H9 (cell line): ENCODE results near the gene TM4SF5. TPM values are rescaled to one million over a fixed set of nuclear protein-coding genes. Genes with fewer than 3 reads are reported as not detected.

Experiments used
- DNase-seq: peaks from one replicate; pipeline ENCODE4 v3.0.0-alpha.2; 2017
- H2AFZ ChIP-seq: one replicate; pipeline ENCODE4 v1.6.1; 2013; ENCODE audit warnings: mild to moderate bottlenecking, low read length, control low read depth, moderate library complexity
- H2AK5ac ChIP-seq: 2 replicates; pipeline ENCODE4 v1.6.1; 2013; ENCODE audit warnings: low read length, control low read depth, mixed read lengths; ENCODE audit not compliant: insufficient read length
- H2BK120ac ChIP-seq: one replicate; pipeline ENCODE4 v1.6.1; 2013; ENCODE audit warnings: low read depth, mild to moderate bottlenecking, low read length, control low read depth, inconsistent platforms; ENCODE audit not compliant: poor library complexity, severe bottlenecking
- H2BK12ac ChIP-seq: 2 replicates; pipeline ENCODE4 v1.6.1; 2013; ENCODE audit warnings: low read length, control low read depth, mixed read lengths, low read depth; ENCODE audit not compliant: insufficient read length
- H2BK15ac ChIP-seq: 2 replicates; pipeline ENCODE4 v1.6.1; 2013; ENCODE audit warnings: low read depth, low read length, control low read depth
- H2BK20ac ChIP-seq: one replicate; pipeline ENCODE4 v1.6.1; 2013; ENCODE audit warnings: low read depth, mild to moderate bottlenecking, low read length, control low read depth, inconsistent platforms; ENCODE audit not compliant: poor library complexity, severe bottlenecking
- H2BK5ac ChIP-seq: 2 replicates; pipeline ENCODE4 v1.6.1; 2013; ENCODE audit warnings: low read length, control low read depth, mixed read lengths; ENCODE audit not compliant: insufficient read length
- H3K14ac ChIP-seq: 2 replicates; pipeline ENCODE4 v1.6.1; 2013; ENCODE audit warnings: low read length, control low read depth; ENCODE audit not compliant: insufficient read depth
- H3K18ac ChIP-seq: 2 replicates; pipeline ENCODE4 v1.6.1; 2013; ENCODE audit warnings: low read depth, mild to moderate bottlenecking, mixed read lengths, low read length, control low read depth; ENCODE audit not compliant: insufficient read length
- H3K23ac ChIP-seq: 2 replicates; pipeline ENCODE4 v1.6.1; 2013; ENCODE audit warnings: low read length, control low read depth, mixed read lengths, low read depth; ENCODE audit not compliant: insufficient read length
- H3K23me2 ChIP-seq: 2 replicates; pipeline ENCODE4 v1.6.1; 2013; ENCODE audit warnings: low read depth, mild to moderate bottlenecking, mixed read lengths, low read length, control low read depth; ENCODE audit not compliant: insufficient read length, poor library complexity, severe bottlenecking
- H3K27ac ChIP-seq: 2 replicates; pipeline ENCODE4 v1.5.1; 2013; ENCODE audit warnings: low read length, control low read depth, mixed read lengths, low read depth; ENCODE audit not compliant: insufficient read length
- H3K27me3 ChIP-seq: 2 replicates; pipeline ENCODE4 v1.6.1; 2013; ENCODE audit warnings: low read length, control low read depth, inconsistent platforms; ENCODE audit not compliant: insufficient read depth
- H3K4ac ChIP-seq: 2 replicates; pipeline ENCODE4 v1.6.1; 2013; ENCODE audit warnings: low read depth, mild to moderate bottlenecking, control low read depth, inconsistent platforms, low read length, moderate library complexity
- H3K4me1 ChIP-seq: 2 replicates; pipeline ENCODE4 v1.6.1; 2013; ENCODE audit warnings: low read length, control low read depth, inconsistent platforms; ENCODE audit not compliant: insufficient read depth
- H3K4me2 ChIP-seq: 2 replicates; pipeline ENCODE4 v1.6.1; 2013; ENCODE audit warnings: low read length, control low read depth, mixed read lengths; ENCODE audit not compliant: insufficient read length, insufficient read depth
- H3K56ac ChIP-seq: 2 replicates; pipeline ENCODE4 v1.6.1; 2013; ENCODE audit warnings: low read depth, mild to moderate bottlenecking, mixed read lengths, low read length, control low read depth; ENCODE audit not compliant: insufficient read length
- H3K79me1 ChIP-seq: 2 replicates; pipeline ENCODE4 v1.6.1; 2013; ENCODE audit warnings: low read depth, mild to moderate bottlenecking, moderate library complexity, low read length, control low read depth, inconsistent platforms; ENCODE audit not compliant: insufficient read depth, poor library complexity, severe bottlenecking
- H3K79me2 ChIP-seq: 2 replicates; pipeline ENCODE4 v1.6.1; 2013; ENCODE audit warnings: low read length, control low read depth, inconsistent platforms; ENCODE audit not compliant: insufficient read depth
- H3K9ac ChIP-seq: 2 replicates; pipeline ENCODE4 v1.6.1; 2013; ENCODE audit warnings: low read length, control low read depth, mixed read lengths; ENCODE audit not compliant: insufficient read length; ENCODE audit errors: extremely low read depth
- H3K9me3 ChIP-seq: one replicate; pipeline ENCODE4 v1.6.1; 2013; ENCODE audit warnings: low read depth, low read length, inconsistent platforms; ENCODE audit not compliant: control insufficient read depth
- H3T11ph ChIP-seq: one replicate; pipeline ENCODE4 v1.6.1; 2013; ENCODE audit warnings: mild to moderate bottlenecking, low read length, control low read depth, inconsistent platforms
- H4K20me1 ChIP-seq: one replicate; pipeline ENCODE4 v1.6.1; 2013; ENCODE audit not compliant: control insufficient read depth, insufficient read length, insufficient read depth
- H4K5ac ChIP-seq: 2 replicates; pipeline ENCODE4 v1.6.1; 2013; ENCODE audit warnings: low read depth, mild to moderate bottlenecking, mixed read lengths, low read length, control low read depth; ENCODE audit not compliant: insufficient read length
- H4K8ac ChIP-seq: replicated peaks from 2 replicates; pipeline ENCODE4 v1.6.1; 2013; ENCODE audit warnings: low read length, control low read depth, mixed read lengths, low read depth; ENCODE audit not compliant: insufficient read length
- H4K91ac ChIP-seq: 2 replicates; pipeline ENCODE4 v1.6.1; 2013; ENCODE audit warnings: low read depth, mild to moderate bottlenecking, moderate library complexity, mixed read lengths, low read length, control low read depth; ENCODE audit not compliant: insufficient read length
- H3K27ac Mint-ChIP-seq, 3 experiments: 2 replicates in 2 of 3; 3 replicates in 1 of 3; pipeline ENCODE4 v1.8.0; 2020 to 2021; ENCODE audit warnings: mixed read lengths in 3 of 3, mild to moderate bottlenecking in 1 of 3, moderate library complexity in 1 of 3
- H3K27me3 Mint-ChIP-seq: 2 replicates; pipeline ENCODE4 v1.8.0; 2021; ENCODE audit warnings: low read depth, mild to moderate bottlenecking, moderate library complexity, mixed read lengths
- H3K36me3 Mint-ChIP-seq, 3 experiments: 2 replicates in 2 of 3; 3 replicates in 1 of 3; pipeline ENCODE4 v1.8.0; 2020 to 2021; ENCODE audit warnings: low read depth in 3 of 3, mixed read lengths in 3 of 3; ENCODE audit not compliant: insufficient read depth in 1 of 3
- H3K4me1 Mint-ChIP-seq, 2 experiments: 2 replicates each; pipeline ENCODE4 v1.8.0; 2020; ENCODE audit warnings: mixed read lengths in 2 of 2
- H3K4me3 Mint-ChIP-seq, 2 experiments: 2 replicates in 1 of 2; 3 replicates in 1 of 2; pipeline ENCODE4 v1.8.0; 2020 to 2021; ENCODE audit warnings: mild to moderate bottlenecking in 2 of 2, mixed read lengths in 2 of 2, moderate library complexity in 1 of 2
- H3K9me3 Mint-ChIP-seq, 2 experiments: 2 replicates in 1 of 2; 3 replicates in 1 of 2; pipeline ENCODE4 v1.8.0; 2020; ENCODE audit warnings: mild to moderate bottlenecking in 2 of 2, mixed read lengths in 2 of 2, moderate library complexity in 1 of 2
- WGBS: extraction: QIAGEN DNeasy Blood & Tissue Kit; methylation state at CpG from one replicate; pipeline ENCODE4 v1.1.7; 2013; ENCODE audit warnings: missing lambda C conversion rate, low lambda C conversion rate, mixed read lengths; ENCODE audit not compliant: insufficient read length; ENCODE audit errors: extremely low coverage; 5-methylcytosine and 5-hydroxymethylcytosine counted together
- total RNA-seq: library from RNA; stranded (reverse); gene quantifications from 2 replicates; pipeline ENCODE4 v1.2.1, GENCODE V29; 2021
- TF ChIP-seq, protein P1 (sequence below): fragments of 200-600 bp; sonication (generic); conservative IDR thresholded peaks from 3 replicates; pipeline ENCODE4 v1.8.0; 2021; ENCODE audit warnings: antibody characterized with exemption, mild to moderate bottlenecking

Gene TM4SF5
- total RNA-seq, 1 experiment from 2014 or later = not detected

DNA sequence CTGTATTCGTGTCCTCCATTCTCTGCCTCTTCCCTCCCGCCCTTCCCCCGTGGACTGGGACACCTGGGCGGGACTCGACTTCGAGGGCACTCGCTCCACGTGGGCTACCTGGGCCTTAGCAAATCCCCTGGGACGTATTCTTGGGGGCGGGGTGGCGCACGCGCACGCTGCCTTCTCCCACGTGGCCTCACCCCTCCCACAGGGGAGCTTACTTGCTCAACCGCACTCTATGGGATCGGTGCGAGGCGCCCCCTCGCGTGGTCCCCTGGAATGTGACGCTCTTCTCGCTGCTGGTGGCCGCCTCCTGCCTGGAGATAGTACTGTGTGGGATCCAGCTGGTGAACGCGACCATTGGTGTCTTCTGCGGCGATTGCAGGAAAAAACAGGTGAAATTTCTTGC lies 11.0 kb downstream of the TM4SF5 start:
- no peak overlapping the region for H3T11ph ChIP-seq
- no peak overlapping the region for H4K8ac ChIP-seq
- peaks cover 2% of the 10 kb centered on the region; the same call in 1 of the 2 replicates for H3K4me1 ChIP-seq
- H3K27ac Mint-ChIP-seq = no peak overlapping the region; a peak in 1 of 7 replicates
- H3K23me2 ChIP-seq = no peaks in the 10 kb centered on the region
- peaks cover 28% of the 10 kb centered on the region; the same call in 1 of the 2 replicates for H3K27me3 ChIP-seq
- TF ChIP-seq, protein P1, sequence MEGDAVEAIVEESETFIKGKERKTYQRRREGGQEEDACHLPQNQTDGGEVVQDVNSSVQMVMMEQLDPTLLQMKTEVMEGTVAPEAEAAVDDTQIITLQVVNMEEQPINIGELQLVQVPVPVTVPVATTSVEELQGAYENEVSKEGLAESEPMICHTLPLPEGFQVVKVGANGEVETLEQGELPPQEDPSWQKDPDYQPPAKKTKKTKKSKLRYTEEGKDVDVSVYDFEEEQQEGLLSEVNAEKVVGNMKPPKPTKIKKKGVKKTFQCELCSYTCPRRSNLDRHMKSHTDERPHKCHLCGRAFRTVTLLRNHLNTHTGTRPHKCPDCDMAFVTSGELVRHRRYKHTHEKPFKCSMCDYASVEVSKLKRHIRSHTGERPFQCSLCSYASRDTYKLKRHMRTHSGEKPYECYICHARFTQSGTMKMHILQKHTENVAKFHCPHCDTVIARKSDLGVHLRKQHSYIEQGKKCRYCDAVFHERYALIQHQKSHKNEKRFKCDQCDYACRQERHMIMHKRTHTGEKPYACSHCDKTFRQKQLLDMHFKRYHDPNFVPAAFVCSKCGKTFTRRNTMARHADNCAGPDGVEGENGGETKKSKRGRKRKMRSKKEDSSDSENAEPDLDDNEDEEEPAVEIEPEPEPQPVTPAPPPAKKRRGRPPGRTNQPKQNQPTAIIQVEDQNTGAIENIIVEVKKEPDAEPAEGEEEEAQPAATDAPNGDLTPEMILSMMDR = peak; percentile 50; the same call in 2 of the 3 replicates
- H2BK120ac ChIP-seq = no peak overlapping the region
- no peak overlapping the region for H2BK5ac ChIP-seq
- H3K14ac ChIP-seq = no peak overlapping the region
- H3K79me1 ChIP-seq = no peaks in the 10 kb centered on the region
- no peak overlapping the region for H3K27ac ChIP-seq
- no peak overlapping the region for H3K18ac ChIP-seq
- no peak overlapping the region for H3K4ac ChIP-seq
- WGBS = no CpG with 5 or more reads among the region's 28 CpGs
- no peak overlapping the region for H3K4me3 Mint-ChIP-seq
- no peak overlapping the region for H4K5ac ChIP-seq
- no peak overlapping the region for H3K9ac ChIP-seq
- H2BK15ac ChIP-seq = no peak overlapping the region
- H2BK20ac ChIP-seq = no peak overlapping the region
- no peaks in the 10 kb centered on the region for H3K9me3 ChIP-seq
- peaks cover 15 to 20% of the 10 kb centered on the region in 2 experiments for H3K4me1 Mint-ChIP-seq
- H4K91ac ChIP-seq = no peak overlapping the region
- no peak overlapping the region for H2AFZ ChIP-seq
- peaks cover 3% of the 10 kb centered on the region for H4K20me1 ChIP-seq
- H2BK12ac ChIP-seq = no peak overlapping the region
- H3K79me2 ChIP-seq = no peaks in the 10 kb centered on the region
- no peak overlapping the region for H3K23ac ChIP-seq
- H3K4me2 ChIP-seq = no peak overlapping the region
- H3K9me3 Mint-ChIP-seq = no peaks in the 10 kb centered on the region
- H3K27me3 Mint-ChIP-seq = peaks cover 81% of the 10 kb centered on the region
- H3K36me3 Mint-ChIP-seq = no peaks in the 10 kb centered on the region; a peak in 1 of 7 replicates
- no peak overlapping the region for H2AK5ac ChIP-seq
- peak; percentile 68 for DNase-seq
- no peak overlapping the region for H3K56ac ChIP-seq
